Measurements from ENCODE around the gene ITGB7.

Gene ITGB7

GRCh38 chr12:53239643-53240258, 32.7 kb upstream of the ITGB7 start:
- Histone ChIP-seq H3K4me3 (ENCODE audit: low read length) (no peak overlapping the region), H3K9ac (ENCODE audit: low read length) (no peak overlapping the region), H3K9me3 (ENCODE audit: control insufficient read depth, low read length) (no peaks in the 10 kb centered on the region), H3K4me1 (ENCODE audit: control insufficient read depth, insufficient read depth, low read length) (no peaks in the 10 kb centered on the region), H3K27me3 (replicated peaks; ENCODE audit: control insufficient read depth, insufficient read depth, low read length) (peaks cover 26% of the 10 kb centered on the region), H3K36me3 (ENCODE audit: control insufficient read depth, insufficient read depth, low read length, severe bottlenecking) (no peaks in the 10 kb centered on the region)
- no peak for DNase-seq (ENCODE audit: low read depth)

- no peak overlapping the region for H3K9ac ChIP-seq (ENCODE audit: low read length)
- no peak overlapping the region for H3K4me3 ChIP-seq (ENCODE audit: low read length)
- H3K9me3 ChIP-seq (ENCODE audit: control insufficient read depth, low read length): no peaks in the 10 kb centered on the region
- DNase-seq (ENCODE audit: low read depth): no peak
- H3K4me1 ChIP-seq (ENCODE audit: control insufficient read depth, insufficient read depth, low read length): peaks cover 17% of the 10 kb centered on the region
- H3K36me3 ChIP-seq (ENCODE audit: control insufficient read depth, insufficient read depth, low read length, severe bottlenecking): no peaks in the 10 kb centered on the region
- H3K27me3 ChIP-seq (replicated peaks; ENCODE audit: control insufficient read depth, insufficient read depth, low read length): peaks cover 3% of the 10 kb centered on the region
Measured at GRCh38 chr12:53236443-53237111, 29.5 kb upstream of the ITGB7 start.

- peaks cover 3% of the 10 kb centered on the region for H3K27me3 ChIP-seq (replicated peaks; ENCODE audit: control insufficient read depth, insufficient read depth, low read length)
- no peaks in the 10 kb centered on the region for H3K9me3 ChIP-seq (ENCODE audit: control insufficient read depth, low read length)
- peaks cover 22% of the 10 kb centered on the region for H3K4me1 ChIP-seq (ENCODE audit: control insufficient read depth, insufficient read depth, low read length)
- no peak for DNase-seq (ENCODE audit: low read depth)
- H3K36me3 ChIP-seq (ENCODE audit: control insufficient read depth, insufficient read depth, low read length, severe bottlenecking): no peaks in the 10 kb centered on the region
- H3K4me3 ChIP-seq (ENCODE audit: low read length): no peak overlapping the region
- no peak overlapping the region for H3K9ac ChIP-seq (ENCODE audit: low read length)
Measured at GRCh38 chr12:53235742-53236442, 28.8 kb upstream of the ITGB7 start.

GRCh38 chr12:53235164-53235563, 28.1 kb upstream of the ITGB7 start:
- Histone ChIP-seq H3K36me3 (ENCODE audit: control insufficient read depth, insufficient read depth, low read length, severe bottlenecking) (no peaks in the 10 kb centered on the region), H3K27me3 (replicated peaks; ENCODE audit: control insufficient read depth, insufficient read depth, low read length) (peaks cover 3% of the 10 kb centered on the region), H3K9me3 (ENCODE audit: control insufficient read depth, low read length) (no peaks in the 10 kb centered on the region), H3K4me3 (ENCODE audit: low read length) (no peak overlapping the region), H3K4me1 (ENCODE audit: control insufficient read depth, insufficient read depth, low read length) (peaks cover 24% of the 10 kb centered on the region), H3K9ac (ENCODE audit: low read length) (no peak overlapping the region)
- no peak for DNase-seq (ENCODE audit: low read depth)

- H3K36me3 ChIP-seq (ENCODE audit: control insufficient read depth, insufficient read depth, low read length, severe bottlenecking): no peaks in the 10 kb centered on the region
- H3K27me3 ChIP-seq (replicated peaks; ENCODE audit: control insufficient read depth, insufficient read depth, low read length): peaks cover 3% of the 10 kb centered on the region
- H3K9me3 ChIP-seq (ENCODE audit: control insufficient read depth, low read length): no peaks in the 10 kb centered on the region
- DNase-seq (ENCODE audit: low read depth): peak; percentile 41
- peaks cover 24% of the 10 kb centered on the region for H3K4me1 ChIP-seq (ENCODE audit: control insufficient read depth, insufficient read depth, low read length)
- no peak overlapping the region for H3K9ac ChIP-seq (ENCODE audit: low read length)
- no peak overlapping the region for H3K4me3 ChIP-seq (ENCODE audit: low read length)
Measured at GRCh38 chr12:53234271-53234914, 27.3 kb upstream of the ITGB7 start.

- Histone ChIP-seq H3K9me3 (ENCODE audit: control insufficient read depth, low read length) (no peaks in the 10 kb centered on the region), H3K36me3 (ENCODE audit: control insufficient read depth, insufficient read depth, low read length, severe bottlenecking) (no peaks in the 10 kb centered on the region), H3K4me1 (ENCODE audit: control insufficient read depth, insufficient read depth, low read length) (peaks cover 24% of the 10 kb centered on the region), H3K27me3 (replicated peaks; ENCODE audit: control insufficient read depth, insufficient read depth, low read length) (peaks cover 3% of the 10 kb centered on the region), H3K4me3 (ENCODE audit: low read length) (no peak overlapping the region), H3K9ac (ENCODE audit: low read length) (no peak overlapping the region)
- DNase-seq (ENCODE audit: low read depth): peak; percentile 36
Measured at GRCh38 chr12:53233671-53234121, 26.6 kb upstream of the ITGB7 start.

- H3K36me3 ChIP-seq (ENCODE audit: control insufficient read depth, insufficient read depth, low read length, severe bottlenecking): no peaks in the 10 kb centered on the region
- peaks cover 3% of the 10 kb centered on the region for H3K27me3 ChIP-seq (replicated peaks; ENCODE audit: control insufficient read depth, insufficient read depth, low read length)
- DNase-seq (ENCODE audit: low read depth): peak; percentile 66
- no peaks in the 10 kb centered on the region for H3K9me3 ChIP-seq (ENCODE audit: control insufficient read depth, low read length)
- H3K9ac ChIP-seq (ENCODE audit: low read length): peak overlapping the region; percentile 58
- peaks cover 24% of the 10 kb centered on the region for H3K4me1 ChIP-seq (ENCODE audit: control insufficient read depth, insufficient read depth, low read length)
- peak overlapping the region; percentile 69 for H3K4me3 ChIP-seq (ENCODE audit: low read length)
Measured at GRCh38 chr12:53232646-53233461, 25.8 kb upstream of the ITGB7 start.

- no peaks in the 10 kb centered on the region for H3K27me3 ChIP-seq (replicated peaks; ENCODE audit: control insufficient read depth, insufficient read depth, low read length)
- H3K9ac ChIP-seq (ENCODE audit: low read length): peak within 1 kb of the TSS; percentile 85
- peak within 1 kb of the TSS; percentile 80 for H3K4me3 ChIP-seq (ENCODE audit: low read length)
- H3K4me1 ChIP-seq (ENCODE audit: control insufficient read depth, insufficient read depth, low read length): peaks cover 24% of the 10 kb centered on the region
- no peaks in the 10 kb centered on the region for H3K36me3 ChIP-seq (ENCODE audit: control insufficient read depth, insufficient read depth, low read length, severe bottlenecking)
- H3K9me3 ChIP-seq (ENCODE audit: control insufficient read depth, low read length): no peaks in the 10 kb centered on the region
- DNase-seq (ENCODE audit: low read depth): peak; percentile 88
Measured at GRCh38 chr12:53231921-53232645, 25.0 kb upstream of the ITGB7 start, which contains the start of gene RARG. Gene RARG, minus strand, starts transcription at chr12:53232209. Its CDS starts 4,664 bp downstream, at chr12:53227545.

GRCh38 chr12:53231671-53231920, 24.5 kb upstream of the ITGB7 start:
- no peaks in the 10 kb centered on the region for H3K27me3 ChIP-seq (replicated peaks; ENCODE audit: control insufficient read depth, insufficient read depth, low read length)
- H3K9ac ChIP-seq (ENCODE audit: low read length): peak overlapping the region; percentile 85

GRCh38 chr12:53230108-53230845, 23.2 kb upstream of the ITGB7 start:
- Histone ChIP-seq H3K27me3 (replicated peaks; ENCODE audit: control insufficient read depth, insufficient read depth, low read length) (no peaks in the 10 kb centered on the region), H3K36me3 (ENCODE audit: control insufficient read depth, insufficient read depth, low read length, severe bottlenecking) (no peaks in the 10 kb centered on the region)
- no peak for DNase-seq (ENCODE audit: low read depth)

More at GRCh38 chr12:53231671-53231920, 24.5 kb upstream of the ITGB7 start:
- H3K36me3 ChIP-seq (ENCODE audit: control insufficient read depth, insufficient read depth, low read length, severe bottlenecking): no peaks in the 10 kb centered on the region
- peak overlapping the region; percentile 80 for H3K4me3 ChIP-seq (ENCODE audit: low read length)
- peaks cover 24% of the 10 kb centered on the region for H3K4me1 ChIP-seq (ENCODE audit: control insufficient read depth, insufficient read depth, low read length)
- DNase-seq (ENCODE audit: low read depth): no peak
- H3K9me3 ChIP-seq (ENCODE audit: control insufficient read depth, low read length): no peaks in the 10 kb centered on the region

More at GRCh38 chr12:53230108-53230845, 23.2 kb upstream of the ITGB7 start:
- Histone ChIP-seq H3K4me3 (ENCODE audit: low read length) (no peak overlapping the region), H3K4me1 (ENCODE audit: control insufficient read depth, insufficient read depth, low read length) (peaks cover 24% of the 10 kb centered on the region), H3K9me3 (ENCODE audit: control insufficient read depth, low read length) (no peaks in the 10 kb centered on the region), H3K9ac (ENCODE audit: low read length) (no peak overlapping the region)

Measured in adipocyte (in vitro differentiated cells).